Measurements from ENCODE around the gene ITPA.

ITPA gene

DNA sequence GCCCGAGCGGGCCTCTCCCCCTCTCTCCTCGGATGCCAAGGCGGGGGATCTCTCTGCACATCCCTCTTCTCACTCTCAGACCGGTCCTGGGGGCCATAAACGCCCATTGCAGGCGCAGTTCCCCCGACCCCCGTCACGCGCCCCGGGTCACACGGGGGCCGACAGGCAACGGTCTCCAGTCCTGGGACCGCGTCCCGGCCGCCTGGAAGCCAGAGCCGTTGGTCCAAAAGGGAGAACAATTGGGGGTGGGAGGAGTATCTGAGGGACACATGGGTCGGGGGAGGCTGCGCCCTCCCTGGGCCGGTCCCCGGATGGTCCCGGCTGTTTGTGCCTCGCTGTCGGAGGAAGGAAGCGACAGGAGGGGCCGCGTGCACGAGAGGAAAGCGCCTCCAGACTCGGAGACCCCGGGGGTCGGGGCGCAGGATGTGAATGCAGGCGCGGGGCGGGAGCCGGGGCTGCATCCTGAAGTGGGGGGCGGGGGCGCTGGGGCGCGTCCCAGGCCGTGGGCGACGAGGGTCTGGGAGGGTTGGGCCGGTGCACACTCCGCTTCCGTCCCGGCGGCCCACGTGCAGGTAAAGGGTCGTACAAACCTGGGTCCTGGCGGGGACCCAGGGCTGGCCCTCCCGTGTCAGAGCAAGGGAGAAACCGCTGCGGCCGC, 28.8 kb downstream of the ITPA start:
- H3K4me1 ChIP-seq (ENCODE audit: control insufficient read depth, insufficient read depth, low read length) = no peaks in the 10 kb centered on the region; the same call in 1 of the 2 replicates
- peak overlapping the region; percentile 84 for H3K4me3 ChIP-seq (ENCODE audit: low read length)
- no peak for DNase-seq (ENCODE audit: low read depth, low spot score)
- peaks cover 16% of the 10 kb centered on the region for H3K27me3 ChIP-seq (ENCODE audit: control insufficient read depth, insufficient read depth, low read length)
- no peaks in the 10 kb centered on the region for H3K9me3 ChIP-seq (ENCODE audit: control insufficient read depth, insufficient read depth, low read length)
- H3K27ac ChIP-seq (ENCODE audit: low read length) = no peak overlapping the region
- WGBS (ENCODE audit: insufficient coverage, insufficient read length) = no CpG with 5 or more reads among the region's 59 CpGs
- peaks cover 2% of the 10 kb centered on the region; the same call in 1 of the 2 replicates for H3K36me3 ChIP-seq (ENCODE audit: control insufficient read depth, insufficient read depth, low read length)

DNA sequence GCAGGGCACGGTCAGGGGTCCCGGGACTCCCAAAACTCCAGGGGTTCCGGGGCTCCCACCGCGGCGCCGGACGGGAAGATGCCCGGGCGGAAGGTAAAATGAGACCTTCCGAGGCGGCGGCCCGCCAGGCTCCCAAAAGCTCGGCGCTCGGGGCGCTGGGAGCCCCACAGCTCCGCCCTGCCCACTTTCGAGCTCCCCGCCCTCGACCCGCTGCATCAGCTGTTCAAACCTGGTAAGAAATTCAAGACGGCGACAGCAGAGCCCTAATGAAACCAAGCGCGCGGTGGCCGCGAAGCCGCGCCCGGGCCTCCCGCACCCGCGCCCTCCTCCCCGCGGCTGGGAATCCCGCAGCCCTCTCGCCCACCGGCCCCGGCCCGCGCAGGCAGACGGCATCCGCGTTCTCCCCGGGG, 29.3 kb downstream of the ITPA start:
- no peaks in the 10 kb centered on the region; the same call in 1 of the 2 replicates for H3K4me1 ChIP-seq (ENCODE audit: control insufficient read depth, insufficient read depth, low read length)
- no CpG with 5 or more reads among the region's 48 CpGs for WGBS (ENCODE audit: insufficient coverage, insufficient read length)
- H3K27me3 ChIP-seq (ENCODE audit: control insufficient read depth, insufficient read depth, low read length) = peaks cover 16% of the 10 kb centered on the region
- peak overlapping the region; percentile 84 for H3K4me3 ChIP-seq (ENCODE audit: low read length)
- no peak overlapping the region for H3K27ac ChIP-seq (ENCODE audit: low read length)
- DNase-seq (ENCODE audit: low read depth, low spot score) = no peak
- no peaks in the 10 kb centered on the region for H3K9me3 ChIP-seq (ENCODE audit: control insufficient read depth, insufficient read depth, low read length)
- peaks cover 2% of the 10 kb centered on the region; the same call in 1 of the 2 replicates for H3K36me3 ChIP-seq (ENCODE audit: control insufficient read depth, insufficient read depth, low read length)

DNA sequence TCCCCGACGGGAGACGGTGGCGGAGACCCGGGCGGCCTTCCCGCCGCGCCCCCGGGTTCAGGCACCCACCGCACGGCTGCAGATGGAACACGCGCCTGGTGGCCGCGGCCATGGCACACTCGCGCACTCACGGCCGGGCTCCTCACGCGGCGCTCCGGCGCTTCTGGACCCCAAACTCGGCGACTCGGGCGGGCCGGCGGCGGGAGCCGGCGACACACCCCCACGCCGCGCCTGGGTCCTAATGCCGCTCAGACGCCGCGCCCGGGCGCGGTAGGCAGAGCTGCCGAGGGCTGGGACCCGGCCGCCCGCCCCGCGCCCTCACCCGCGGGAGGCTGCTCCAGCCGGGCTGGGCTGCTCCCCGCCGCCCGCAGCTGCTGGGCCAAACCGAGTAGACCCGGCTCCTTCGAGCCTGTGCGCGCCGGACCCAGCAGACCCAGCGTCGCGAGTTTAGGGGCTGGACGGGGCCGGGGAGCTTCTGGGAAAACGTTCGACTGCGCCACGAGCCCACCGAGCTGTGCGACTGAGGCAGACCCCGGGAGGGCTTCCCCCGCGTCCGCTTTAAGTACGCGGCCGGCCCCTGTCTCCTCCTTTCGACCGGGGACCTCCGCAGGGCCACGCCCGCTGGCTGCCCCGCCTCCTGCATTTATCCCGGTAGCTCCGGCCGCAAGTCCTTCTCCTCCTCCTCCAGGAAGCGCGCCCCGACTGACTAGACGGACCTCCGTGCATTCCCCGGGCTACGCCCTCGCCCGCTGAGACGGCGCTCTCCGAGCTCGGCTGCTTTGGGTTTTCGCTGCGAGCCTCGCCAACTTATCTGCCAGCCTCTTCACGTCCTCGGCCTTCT, 29.9 kb downstream of the ITPA start, which contains the start of gene SLC4A11:
TSS of gene SLC4A11 (minus strand) at position 165 of the 841 bp plus-strand sequence. CDS start at position 112, 53 bp downstream.
- Histone ChIP-seq H3K4me1 (ENCODE audit: control insufficient read depth, insufficient read depth, low read length) (no peaks in the 10 kb centered on the region; the same call in 1 of the 2 replicates), H3K27ac (ENCODE audit: low read length) (no peak within 1 kb of the TSS), H3K4me3 (ENCODE audit: low read length) (peak within 1 kb of the TSS; percentile 84), H3K36me3 (ENCODE audit: control insufficient read depth, insufficient read depth, low read length) (no peaks in the 10 kb centered on the region), H3K27me3 (ENCODE audit: control insufficient read depth, insufficient read depth, low read length) (peaks cover 16% of the 10 kb centered on the region), H3K9me3 (ENCODE audit: control insufficient read depth, insufficient read depth, low read length) (no peaks in the 10 kb centered on the region)
- DNase-seq (ENCODE audit: low read depth, low spot score) = peak; percentile 71
- WGBS (ENCODE audit: insufficient coverage, insufficient read length) = no CpG with 5 or more reads among the region's 107 CpGs

DNA sequence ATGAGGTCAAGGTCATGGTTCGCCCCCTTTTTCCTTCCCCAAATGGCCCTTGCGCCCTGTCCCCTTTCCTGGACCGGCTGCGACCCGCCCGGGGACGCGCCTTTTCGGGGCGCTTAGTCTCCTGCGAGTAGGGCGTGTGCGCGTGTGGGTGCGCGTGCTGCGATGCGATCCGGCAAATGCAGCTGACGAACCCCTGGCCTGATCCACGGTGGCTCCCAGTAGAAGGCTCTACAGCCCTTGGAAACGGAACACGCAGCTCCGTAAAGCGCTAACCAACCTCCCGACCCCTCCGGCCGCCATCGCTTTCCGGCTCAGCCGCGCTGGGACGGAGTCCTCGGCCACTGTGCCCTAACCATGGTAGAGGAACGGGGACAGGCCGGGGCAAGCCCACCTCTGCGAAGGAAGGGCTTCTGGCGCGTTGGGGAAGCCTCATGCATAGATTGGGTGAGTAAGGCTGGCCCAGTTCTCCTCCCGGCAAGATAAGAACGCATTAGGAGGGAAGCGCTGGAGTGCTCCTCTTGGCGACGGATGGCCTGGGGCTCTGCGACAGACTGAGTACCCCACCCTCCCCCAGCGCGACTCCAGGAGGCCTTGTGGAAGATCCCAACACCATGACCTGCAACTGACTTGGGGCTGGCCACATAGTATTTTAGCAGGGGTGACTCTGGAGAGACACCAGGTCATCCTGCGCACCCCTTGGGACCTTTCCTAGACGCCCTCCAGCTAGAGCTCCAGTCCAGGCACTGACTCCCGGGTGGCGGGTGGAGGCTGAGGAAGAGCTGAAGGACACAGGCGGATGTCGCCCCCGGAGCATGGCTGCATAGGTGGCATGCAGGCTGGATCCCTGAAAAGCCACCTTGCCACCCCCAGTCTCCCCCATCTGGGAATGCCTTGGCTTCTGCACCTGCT, 30.8 kb downstream of the ITPA start:
- no CpG with 5 or more reads among the region's 54 CpGs for WGBS (ENCODE audit: insufficient coverage, insufficient read length)
- peaks cover 16% of the 10 kb centered on the region for H3K27me3 ChIP-seq (ENCODE audit: control insufficient read depth, insufficient read depth, low read length)

DNA sequence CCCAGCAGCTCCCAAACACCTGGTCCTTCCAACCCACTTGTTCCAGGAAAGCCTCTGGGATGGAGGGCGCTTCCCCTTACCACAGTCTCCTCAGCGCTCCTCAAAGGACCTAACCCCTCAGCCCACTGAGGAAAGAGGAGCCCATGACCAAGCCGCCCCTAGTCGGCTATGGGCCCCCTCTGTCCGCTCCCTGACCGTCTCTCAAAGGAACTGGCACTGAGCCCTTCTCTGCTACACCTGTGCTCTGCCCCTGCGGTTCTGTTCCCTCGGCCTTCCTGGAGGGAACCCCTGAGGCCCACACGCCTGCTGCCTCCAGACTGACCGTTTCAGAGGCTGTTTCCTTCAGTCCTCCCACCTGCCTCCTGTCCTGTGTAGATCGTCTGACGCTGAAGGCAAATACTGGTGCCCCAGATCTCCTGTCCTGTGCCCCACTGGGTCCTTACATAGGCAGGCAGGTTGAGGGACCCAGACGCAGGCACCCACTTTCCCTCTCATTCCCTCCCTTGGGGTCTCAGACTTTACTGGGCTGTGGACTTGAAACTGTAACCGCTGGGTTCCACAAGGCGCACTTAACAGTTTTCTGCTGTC, 31.6 kb downstream of the ITPA start:
- no peak for DNase-seq (ENCODE audit: low read depth, low spot score)

More for the DNA sequence above, 30.8 kb downstream of the ITPA start:
- Histone ChIP-seq H3K27ac (ENCODE audit: low read length) (no peak overlapping the region), H3K4me1 (ENCODE audit: control insufficient read depth, insufficient read depth, low read length) (no peaks in the 10 kb centered on the region; the same call in 1 of the 2 replicates), H3K36me3 (ENCODE audit: control insufficient read depth, insufficient read depth, low read length) (no peaks in the 10 kb centered on the region), H3K9me3 (ENCODE audit: control insufficient read depth, insufficient read depth, low read length) (no peaks in the 10 kb centered on the region), H3K4me3 (ENCODE audit: low read length) (peak overlapping the region; percentile 84; the same call in 1 of the 2 replicates)
- DNase-seq (ENCODE audit: low read depth, low spot score) = no peak

DNA sequence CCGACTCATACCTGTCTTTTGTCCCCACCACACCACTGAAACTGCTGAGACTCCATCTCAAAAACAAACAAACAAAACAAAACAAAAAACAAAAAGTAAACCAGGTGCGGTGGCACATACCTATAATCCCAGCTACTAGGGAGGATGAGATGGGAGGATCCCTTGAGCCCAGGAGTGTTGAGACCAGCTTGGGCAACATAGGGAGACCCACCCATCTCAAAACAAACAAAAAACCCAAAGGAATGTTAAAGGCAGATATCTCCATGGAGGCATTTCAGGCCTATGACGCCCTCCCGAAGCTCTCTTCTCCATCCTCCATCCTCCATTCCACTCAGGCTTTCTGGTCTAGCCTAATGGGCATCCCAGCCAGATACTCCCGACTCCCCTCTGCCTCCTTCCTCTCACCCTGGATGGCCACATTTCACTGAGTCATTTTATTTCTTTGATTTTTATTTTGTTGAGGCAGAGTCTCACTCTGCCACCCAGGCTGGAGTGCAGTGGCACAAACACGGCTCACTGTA, 32.9 kb downstream of the ITPA start:
- Histone ChIP-seq H3K4me3 (ENCODE audit: low read length) (no peak overlapping the region), H3K27me3 (ENCODE audit: control insufficient read depth, insufficient read depth, low read length) (peaks cover 15% of the 10 kb centered on the region), H3K36me3 (ENCODE audit: control insufficient read depth, insufficient read depth, low read length) (no peaks in the 10 kb centered on the region), H3K4me1 (ENCODE audit: control insufficient read depth, insufficient read depth, low read length) (no peaks in the 10 kb centered on the region; the same call in 1 of the 2 replicates), H3K27ac (ENCODE audit: low read length) (no peak overlapping the region), H3K9me3 (ENCODE audit: control insufficient read depth, insufficient read depth, low read length) (no peaks in the 10 kb centered on the region)
- DNase-seq (ENCODE audit: low read depth, low spot score) = no peak
- WGBS (ENCODE audit: insufficient coverage, insufficient read length) = no CpG with 5 or more reads among the region's 6 CpGs

More for the DNA sequence above, 31.6 kb downstream of the ITPA start:
- Histone ChIP-seq H3K4me3 (ENCODE audit: low read length) (no peak overlapping the region), H3K9me3 (ENCODE audit: control insufficient read depth, insufficient read depth, low read length) (no peaks in the 10 kb centered on the region), H3K4me1 (ENCODE audit: control insufficient read depth, insufficient read depth, low read length) (no peaks in the 10 kb centered on the region; the same call in 1 of the 2 replicates), H3K27me3 (ENCODE audit: control insufficient read depth, insufficient read depth, low read length) (peaks cover 16% of the 10 kb centered on the region), H3K27ac (ENCODE audit: low read length) (no peak overlapping the region), H3K36me3 (ENCODE audit: control insufficient read depth, insufficient read depth, low read length) (no peaks in the 10 kb centered on the region)
- WGBS (ENCODE audit: insufficient coverage, insufficient read length) = no CpG with 5 or more reads among the region's 15 CpGs

DNA sequence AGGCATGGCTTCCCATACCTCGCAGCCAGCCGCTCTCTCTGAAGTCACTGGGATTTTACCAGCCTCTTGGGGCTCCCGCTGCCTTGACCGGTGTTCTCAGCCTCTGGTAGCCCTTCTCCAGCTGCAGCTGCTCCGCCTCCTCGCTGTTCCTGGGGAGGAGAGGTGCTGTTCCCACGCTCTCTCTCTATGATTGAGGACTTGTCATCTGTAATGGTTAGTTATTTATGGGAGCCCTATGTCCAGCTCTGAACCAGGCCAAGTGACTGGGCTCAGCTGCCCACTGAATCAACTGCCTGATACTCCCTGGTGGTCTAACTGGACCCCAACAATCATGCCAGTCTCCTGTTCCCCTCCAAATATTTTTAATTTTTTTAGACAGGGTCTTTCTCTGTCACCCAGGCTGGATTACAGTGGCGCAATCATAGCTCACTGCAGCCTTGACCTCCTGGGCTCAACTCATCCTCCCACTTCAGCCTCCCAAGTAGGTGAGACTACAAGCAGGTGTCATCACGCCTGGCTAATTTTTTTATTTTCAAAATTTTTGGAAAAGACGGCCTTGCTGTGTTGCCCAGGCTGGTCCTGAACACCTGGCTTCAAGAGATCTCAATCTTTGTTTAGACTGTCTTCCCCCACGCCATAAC, 34.5 kb downstream of the ITPA start:
- peaks cover 2% of the 10 kb centered on the region for H3K4me1 ChIP-seq (ENCODE audit: control insufficient read depth, insufficient read depth, low read length)
- H3K27me3 ChIP-seq (ENCODE audit: control insufficient read depth, insufficient read depth, low read length) = peaks cover 9% of the 10 kb centered on the region; the same call in 1 of the 2 replicates
- no peaks in the 10 kb centered on the region for H3K9me3 ChIP-seq (ENCODE audit: control insufficient read depth, insufficient read depth, low read length)
- no peaks in the 10 kb centered on the region for H3K36me3 ChIP-seq (ENCODE audit: control insufficient read depth, insufficient read depth, low read length)
- DNase-seq (ENCODE audit: low read depth, low spot score) = no peak
- WGBS (ENCODE audit: insufficient coverage, insufficient read length) = no CpG with 5 or more reads among the region's 11 CpGs
- H3K27ac ChIP-seq (ENCODE audit: low read length) = no peak overlapping the region
- no peak overlapping the region for H3K4me3 ChIP-seq (ENCODE audit: low read length)

DNA sequence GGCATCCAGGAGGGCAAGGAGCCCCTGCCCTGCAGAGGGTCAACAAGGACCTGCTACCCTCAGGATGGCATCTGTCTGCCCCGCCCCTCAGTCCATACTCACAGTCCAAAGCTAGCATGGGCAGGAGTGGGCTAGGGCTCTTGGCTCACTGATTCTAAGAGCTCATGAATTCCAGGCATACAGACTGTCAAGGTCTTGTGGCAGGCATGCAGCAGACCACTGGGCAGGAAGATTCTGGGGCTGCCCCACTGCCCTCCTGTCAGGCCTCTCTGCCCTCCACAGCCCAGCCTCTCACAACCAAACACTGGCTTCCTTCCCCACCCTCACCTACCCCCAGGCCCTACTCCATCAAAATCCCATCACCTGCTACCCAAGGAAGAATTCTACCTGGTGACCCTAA, 35.3 kb downstream of the ITPA start:
- DNase-seq (ENCODE audit: low read depth, low spot score) = no peak

DNA sequence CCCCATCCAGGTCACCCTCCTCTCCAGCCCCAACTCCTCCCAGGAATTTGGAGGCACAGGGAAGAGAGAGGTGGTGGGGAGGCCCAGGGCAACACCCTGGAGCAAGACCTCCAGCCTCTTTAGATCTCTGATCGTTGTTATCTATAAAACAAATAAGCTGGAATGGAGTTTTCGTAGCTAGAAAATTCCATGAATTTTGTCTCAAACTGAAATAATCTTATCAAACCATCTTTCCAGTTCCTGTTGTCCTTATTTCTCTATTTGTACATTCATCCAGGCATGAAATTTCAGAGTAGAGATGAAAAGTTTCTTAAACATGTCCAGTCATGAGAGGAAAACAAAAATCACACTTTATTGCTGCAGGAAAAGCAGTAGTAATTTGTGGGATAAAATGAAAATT, 35.9 kb downstream of the ITPA start:
- DNase-seq (ENCODE audit: low read depth, low spot score) = no peak
- H3K36me3 ChIP-seq (ENCODE audit: control insufficient read depth, insufficient read depth, low read length) = no peaks in the 10 kb centered on the region
- peaks cover 6% of the 10 kb centered on the region; the same call in 1 of the 2 replicates for H3K27me3 ChIP-seq (ENCODE audit: control insufficient read depth, insufficient read depth, low read length)
- no CpG with 5 or more reads among the region's 2 CpGs for WGBS (ENCODE audit: insufficient coverage, insufficient read length)
- no peak overlapping the region for H3K4me3 ChIP-seq (ENCODE audit: low read length)
- no peaks in the 10 kb centered on the region for H3K9me3 ChIP-seq (ENCODE audit: control insufficient read depth, insufficient read depth, low read length)
- no peak overlapping the region for H3K27ac ChIP-seq (ENCODE audit: low read length)
- H3K4me1 ChIP-seq (ENCODE audit: control insufficient read depth, insufficient read depth, low read length) = peaks cover 2% of the 10 kb centered on the region

More for the DNA sequence above, 35.3 kb downstream of the ITPA start:
- no CpG with 5 or more reads among the region's 1 CpG for WGBS (ENCODE audit: insufficient coverage, insufficient read length)
- no peaks in the 10 kb centered on the region for H3K9me3 ChIP-seq (ENCODE audit: control insufficient read depth, insufficient read depth, low read length)
- peaks cover 9% of the 10 kb centered on the region; the same call in 1 of the 2 replicates for H3K27me3 ChIP-seq (ENCODE audit: control insufficient read depth, insufficient read depth, low read length)
- H3K27ac ChIP-seq (ENCODE audit: low read length) = no peak overlapping the region
- H3K4me3 ChIP-seq (ENCODE audit: low read length) = no peak overlapping the region
- H3K36me3 ChIP-seq (ENCODE audit: control insufficient read depth, insufficient read depth, low read length) = no peaks in the 10 kb centered on the region
- H3K4me1 ChIP-seq (ENCODE audit: control insufficient read depth, insufficient read depth, low read length) = peaks cover 2% of the 10 kb centered on the region
